Measurements from ENCODE around the gene PLEK2. TPM values are rescaled to one million over a fixed set of nuclear protein-coding genes. Genes with fewer than 3 reads are reported as not detected.

The PLEK2 gene
- total RNA-seq, 1 experiment from 2014 or later, result 9.1 TPM

GRCh38 chr14:67389275-67389674 lies 22.7 kb downstream of the PLEK2 start:
- H3K27me3 ChIP-seq (ENCODE audit: control insufficient read depth, insufficient read depth, low read length), result no peaks in the 10 kb centered on the region
- TF ChIP-seq CTCF (IDR thresholded peaks at IDR 0.05) (no peak), REST (IDR thresholded peaks at IDR 0.05; ENCODE audit: insufficient read depth in 1 of 2, low read depth in 2 of 2, low read length in 1 of 2) (no peak), TCF7L2 (IDR thresholded peaks at IDR 0.05; ENCODE audit: low read depth, low read length) (no peak), SIN3A (IDR thresholded peaks at IDR 0.05; ENCODE audit: borderline replicate concordance, insufficient read depth, low read depth, low read length) (no peak), POLR2AphosphoS5 (IDR thresholded peaks at IDR 0.05; ENCODE audit: low read depth, low read length) (no peak)
- H3K27ac ChIP-seq (ENCODE audit: low read length), result no peak overlapping the region
- intact Hi-C loops (cut with micrococcal nuclease; ENCODE audit: unreplicated experiment) (no loop called here), in situ Hi-C loops (cut with HindIII; ENCODE audit: low pct_unique_long_range_greater_than_20kb, low sequenced_read_pairs) (no loop called here)
- no peak for DNase-seq (ENCODE audit: low read depth, low spot score)
- no peak overlapping the region for H3K4me3 ChIP-seq (ENCODE audit: low read depth in 2 of 2, low read length in 2 of 2)
- no peaks in the 10 kb centered on the region for H3K9me3 ChIP-seq (ENCODE audit: control insufficient read depth, insufficient read depth, low read depth, low read length)
- ChIA-PET CTCF (interaction anchor here (0.7 kb wide), 1 partner anchor 32 kb away, joined by 4 read pairs; no protein-coding TSS in a partner anchor), POLR2A (interaction anchor here (0.7 kb wide), 1 partner anchor 24 kb away, joined by 3 read pairs; no protein-coding TSS in a partner anchor)
- no TSS peak for BruUV-seq (replicated peaks)
- H3K36me3 ChIP-seq (ENCODE audit: control insufficient read depth, insufficient read depth, low read length), result peaks cover 12% of the 10 kb centered on the region
- ATAC-seq, result no peak
- H3K4me1 ChIP-seq (ENCODE audit: control insufficient read depth, insufficient read depth, low read length), result no peaks in the 10 kb centered on the region

DNA sequence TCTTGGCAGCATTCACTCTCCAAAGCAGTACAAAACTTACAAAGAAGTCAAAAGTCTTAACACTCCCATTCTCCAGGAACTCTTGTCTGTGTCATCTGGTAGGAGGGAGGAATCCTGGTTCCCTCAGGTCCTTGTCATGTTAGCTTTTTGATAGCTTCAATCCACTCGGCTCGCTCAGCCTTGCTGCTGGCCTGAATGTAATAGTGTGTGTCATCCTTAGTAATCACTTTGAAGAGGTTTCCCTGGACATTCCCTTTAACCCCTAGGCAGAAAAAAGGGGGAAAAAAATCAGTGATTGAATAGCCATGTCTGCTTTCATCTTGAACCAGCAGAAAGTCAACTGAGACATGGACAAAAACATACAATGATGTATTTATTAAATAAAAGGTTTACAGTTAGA lies 24.8 kb downstream of the PLEK2 start:
- BruUV-seq (replicated peaks), result no TSS peak
- H3K36me3 ChIP-seq (ENCODE audit: control insufficient read depth, insufficient read depth, low read length), result peaks cover 30% of the 10 kb centered on the region
- intact Hi-C loops (cut with micrococcal nuclease; ENCODE audit: unreplicated experiment), result no loop called here
- ChIA-PET CTCF (no interaction called here), POLR2A (no interaction called here)
- H3K27me3 ChIP-seq (ENCODE audit: control insufficient read depth, insufficient read depth, low read length), result no peaks in the 10 kb centered on the region
- DNase-seq (ENCODE audit: low read depth, low spot score) (no peak), ATAC-seq (no peak)
- no peak overlapping the region for H3K4me3 ChIP-seq (ENCODE audit: low read depth in 2 of 2, low read length in 2 of 2)
- H3K9me3 ChIP-seq (ENCODE audit: control insufficient read depth, insufficient read depth, low read depth, low read length), result no peaks in the 10 kb centered on the region
- in situ Hi-C loops (cut with HindIII; ENCODE audit: low pct_unique_long_range_greater_than_20kb, low sequenced_read_pairs), result no loop called here
- TF ChIP-seq SIN3A (IDR thresholded peaks at IDR 0.05; ENCODE audit: borderline replicate concordance, insufficient read depth, low read depth, low read length), result no peak
- TF ChIP-seq POLR2AphosphoS5 (IDR thresholded peaks at IDR 0.05; ENCODE audit: low read depth, low read length), result no peak
- no peak for TF ChIP-seq REST (IDR thresholded peaks at IDR 0.05; ENCODE audit: insufficient read depth in 1 of 2, low read depth in 2 of 2, low read length in 1 of 2)
- TF ChIP-seq TCF7L2 (IDR thresholded peaks at IDR 0.05; ENCODE audit: low read depth, low read length), result no peak
- no peak for TF ChIP-seq CTCF (IDR thresholded peaks at IDR 0.05)
- no peak overlapping the region for H3K27ac ChIP-seq (ENCODE audit: low read length)
- H3K4me1 ChIP-seq (ENCODE audit: control insufficient read depth, insufficient read depth, low read length), result no peaks in the 10 kb centered on the region

All from Panc1 (cell line).